OCI-LY1 (cell line): ENCODE measurements around the gene SHMT2.

Source experiments
- H2AFZ ChIP-seq: fragments of 200-600 bp; sonication (generic), shearing (Covaris generic); 2 replicates; pipeline ENCODE4 v1.6.0; 2014; ENCODE audit warnings: antibody characterized with exemption, mild to moderate bottlenecking, low read length
- H3F3A ChIP-seq: fragments of 200-600 bp; sonication (generic), shearing (Covaris generic); 2 replicates; pipeline ENCODE4 v1.6.0; 2014; ENCODE audit warnings: mild to moderate bottlenecking, antibody characterized with exemption, low read length, moderate library complexity; ENCODE audit not compliant: insufficient read depth
- H3K27ac ChIP-seq: fragments of 200-600 bp; sonication (generic); 2 replicates; pipeline ENCODE4 v1.5.1; 2014; ENCODE audit warnings: low read length, mixed run types, mild to moderate bottlenecking, low read depth; ENCODE audit not compliant: poor library complexity, severe bottlenecking
- H3K27me3 ChIP-seq: fragments of 200-600 bp; sonication (generic); 2 replicates; pipeline ENCODE4 v1.6.0; 2014; ENCODE audit warnings: antibody characterized with exemption, mild to moderate bottlenecking, low read length, moderate library complexity; ENCODE audit not compliant: insufficient read depth
- H3K36me3 ChIP-seq: fragments of 200-600 bp; sonication (generic); 2 replicates; pipeline ENCODE4 v1.6.1; 2014; ENCODE audit warnings: mild to moderate bottlenecking, antibody characterized with exemption, low read length, moderate library complexity, mixed read lengths; ENCODE audit not compliant: insufficient read depth
- H3K4me1 ChIP-seq: fragments of 200-600 bp; sonication (generic); 2 replicates; pipeline ENCODE4 v1.5.1; 2014; ENCODE audit warnings: mild to moderate bottlenecking, low read length, moderate library complexity; ENCODE audit not compliant: insufficient read depth, severe bottlenecking
- H3K4me2 ChIP-seq: fragments of 200-600 bp; sonication (generic), shearing (Covaris generic); 2 replicates; pipeline ENCODE4 v1.6.1; 2014; ENCODE audit warnings: low read length
- H3K4me3 ChIP-seq: fragments of 200-600 bp; sonication (generic); 2 replicates; pipeline ENCODE4 v1.5.1; 2014; ENCODE audit warnings: low read length, low read depth, mild to moderate bottlenecking, mixed read lengths; ENCODE audit not compliant: poor library complexity, severe bottlenecking
- H3K79me2 ChIP-seq: fragments of 200-600 bp; shearing (Covaris generic); 2 replicates; pipeline ENCODE4 v1.6.1; 2016; ENCODE audit warnings: mixed run types, low read length, mixed read lengths; ENCODE audit not compliant: insufficient read depth
- H3K9ac ChIP-seq: fragments of 200-600 bp; sonication (generic), shearing (Covaris generic); 2 replicates; pipeline ENCODE4 v1.6.1; 2014; ENCODE audit warnings: mild to moderate bottlenecking, low read length, mixed read lengths
- H3K9me2 ChIP-seq: fragments of 200-600 bp; sonication (generic), shearing (Covaris generic); 2 replicates; pipeline ENCODE4 v1.6.1; 2014; ENCODE audit warnings: low read depth, mild to moderate bottlenecking, low read length, mixed read lengths
- H3K9me3 ChIP-seq: fragments of 200-600 bp; shearing (Covaris generic); 2 replicates; pipeline ENCODE4 v1.6.1; 2014; ENCODE audit warnings: low read length, mixed read lengths
- H4K20me1 ChIP-seq: fragments of 200-600 bp; sonication (generic), shearing (Covaris generic); 2 replicates; pipeline ENCODE4 v1.6.0; 2016; ENCODE audit warnings: mild to moderate bottlenecking, low read length; ENCODE audit not compliant: insufficient read depth
- CTCF ChIP-seq: fragments of 200-600 bp; sonication (generic), shearing (Covaris generic); IDR thresholded peaks from 2 replicates; pipeline ENCODE4 v1.5.1; 2017; ENCODE audit warnings: mild to moderate bottlenecking, antibody characterized with exemption, low read length, moderate library complexity, mixed read lengths
- EZH2 ChIP-seq: fragments of 200-600 bp; sonication (generic), shearing (Covaris generic); IDR thresholded peaks from 2 replicates; pipeline ENCODE4 v1.8.0; 2017; ENCODE audit warnings: borderline replicate concordance, mixed run types, mild to moderate bottlenecking, antibody characterized with exemption, low read length, moderate library complexity, mixed read lengths

Gene SHMT2

GRCh38 chr12:57262126-57262822, 32.8 kb downstream of the SHMT2 start:
- no peaks in the 10 kb centered on the region for H3K9me3 ChIP-seq
- no peak for TF ChIP-seq EZH2
- peaks cover 44% of the 10 kb centered on the region for H3K36me3 ChIP-seq

GRCh38 chr12:57263096-57263495, 33.6 kb downstream of the SHMT2 start:
- H3K27ac ChIP-seq = no peak overlapping the region
- no peak overlapping the region for H2AFZ ChIP-seq
- no peak overlapping the region for H3K4me2 ChIP-seq
- no peaks in the 10 kb centered on the region for H3K9me3 ChIP-seq
- H3K4me3 ChIP-seq = no peak overlapping the region
- H3F3A ChIP-seq = no peaks in the 10 kb centered on the region
- TF ChIP-seq CTCF = no peak
- TF ChIP-seq EZH2 = no peak
- H4K20me1 ChIP-seq = no peaks in the 10 kb centered on the region
- no peaks in the 10 kb centered on the region for H3K9me2 ChIP-seq
- H3K4me1 ChIP-seq = peaks cover 4% of the 10 kb centered on the region
- no peaks in the 10 kb centered on the region for H3K79me2 ChIP-seq
- H3K9ac ChIP-seq = no peak overlapping the region
- no peaks in the 10 kb centered on the region for H3K27me3 ChIP-seq
- peaks cover 44% of the 10 kb centered on the region for H3K36me3 ChIP-seq

More at GRCh38 chr12:57262126-57262822, 32.8 kb downstream of the SHMT2 start:
- no peaks in the 10 kb centered on the region for H3F3A ChIP-seq
- H3K27ac ChIP-seq = no peak overlapping the region
- H3K9me2 ChIP-seq = no peaks in the 10 kb centered on the region
- H4K20me1 ChIP-seq = no peaks in the 10 kb centered on the region
- no peak overlapping the region for H2AFZ ChIP-seq
- H3K9ac ChIP-seq = no peak overlapping the region
- no peaks in the 10 kb centered on the region for H3K79me2 ChIP-seq
- H3K4me3 ChIP-seq = no peak overlapping the region
- H3K4me2 ChIP-seq = no peak overlapping the region
- peaks cover 4% of the 10 kb centered on the region for H3K4me1 ChIP-seq
- no peaks in the 10 kb centered on the region for H3K27me3 ChIP-seq

- H2AFZ ChIP-seq = no peak overlapping the region
- no peaks in the 10 kb centered on the region for H4K20me1 ChIP-seq
- no peaks in the 10 kb centered on the region for H3K79me2 ChIP-seq
- H3K9me3 ChIP-seq = no peaks in the 10 kb centered on the region
- H3F3A ChIP-seq = no peaks in the 10 kb centered on the region
- no peaks in the 10 kb centered on the region for H3K9me2 ChIP-seq
- no peak overlapping the region for H3K4me2 ChIP-seq
- no peak overlapping the region for H3K27ac ChIP-seq
- TF ChIP-seq EZH2 (no peak), CTCF (no peak)
- no peaks in the 10 kb centered on the region for H3K27me3 ChIP-seq
- H3K36me3 ChIP-seq = peaks cover 50% of the 10 kb centered on the region
- peaks cover 4% of the 10 kb centered on the region for H3K4me1 ChIP-seq
- H3K4me3 ChIP-seq = no peak overlapping the region
- H3K9ac ChIP-seq = no peak overlapping the region
Measured at GRCh38 chr12:57266681-57267080, 37.2 kb downstream of the SHMT2 start.

GRCh38 chr12:57268264-57268663, 38.8 kb downstream of the SHMT2 start:
- H3K36me3 ChIP-seq = peaks cover 41% of the 10 kb centered on the region
- TF ChIP-seq CTCF = no peak
- no peak for TF ChIP-seq EZH2
- no peaks in the 10 kb centered on the region for H3K9me2 ChIP-seq

More at GRCh38 chr12:57268264-57268663, 38.8 kb downstream of the SHMT2 start:
- H3K27ac ChIP-seq = no peak overlapping the region
- H3K4me1 ChIP-seq = peaks cover 4% of the 10 kb centered on the region
- H3K4me2 ChIP-seq = no peak overlapping the region
- H3K9ac ChIP-seq = no peak overlapping the region
- H2AFZ ChIP-seq = no peak overlapping the region
- no peaks in the 10 kb centered on the region for H3K79me2 ChIP-seq
- no peaks in the 10 kb centered on the region for H3F3A ChIP-seq
- no peaks in the 10 kb centered on the region for H3K27me3 ChIP-seq
- H3K9me3 ChIP-seq = no peaks in the 10 kb centered on the region
- H3K4me3 ChIP-seq = no peak overlapping the region
- H4K20me1 ChIP-seq = no peaks in the 10 kb centered on the region
